Measurements from ENCODE around the gene STYXL2.

GRCh38 chr1:167082511-167083027 is 11.3 kb upstream of the STYXL2 start:
- TF ChIP-seq, protein P1, sequence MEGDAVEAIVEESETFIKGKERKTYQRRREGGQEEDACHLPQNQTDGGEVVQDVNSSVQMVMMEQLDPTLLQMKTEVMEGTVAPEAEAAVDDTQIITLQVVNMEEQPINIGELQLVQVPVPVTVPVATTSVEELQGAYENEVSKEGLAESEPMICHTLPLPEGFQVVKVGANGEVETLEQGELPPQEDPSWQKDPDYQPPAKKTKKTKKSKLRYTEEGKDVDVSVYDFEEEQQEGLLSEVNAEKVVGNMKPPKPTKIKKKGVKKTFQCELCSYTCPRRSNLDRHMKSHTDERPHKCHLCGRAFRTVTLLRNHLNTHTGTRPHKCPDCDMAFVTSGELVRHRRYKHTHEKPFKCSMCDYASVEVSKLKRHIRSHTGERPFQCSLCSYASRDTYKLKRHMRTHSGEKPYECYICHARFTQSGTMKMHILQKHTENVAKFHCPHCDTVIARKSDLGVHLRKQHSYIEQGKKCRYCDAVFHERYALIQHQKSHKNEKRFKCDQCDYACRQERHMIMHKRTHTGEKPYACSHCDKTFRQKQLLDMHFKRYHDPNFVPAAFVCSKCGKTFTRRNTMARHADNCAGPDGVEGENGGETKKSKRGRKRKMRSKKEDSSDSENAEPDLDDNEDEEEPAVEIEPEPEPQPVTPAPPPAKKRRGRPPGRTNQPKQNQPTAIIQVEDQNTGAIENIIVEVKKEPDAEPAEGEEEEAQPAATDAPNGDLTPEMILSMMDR (IDR thresholded peaks at IDR 0.05; ENCODE audit: low read length), result no peak
- no peak for TF ChIP-seq EZH2 (IDR thresholded peaks at IDR 0.05; ENCODE audit: borderline replicate concordance, low read length)

All from OCI-LY1 (cell line).